OCI-LY7 (cell line): ENCODE measurements around the gene SMPD2. TPM values are rescaled to one million over a fixed set of nuclear protein-coding genes. Genes with fewer than 3 reads are reported as not detected.
A peak's percentile ranks its signal among the peaks of the same experiment; 100 is the strongest.

Source experiments
- BruUV-seq: library from RNA; stranded (reverse); fragments of 400-500 nt; replicated peaks from 2 replicates; lab custom pipeline; 2021; lab: Mats Ljungman, UMichigan
- CTCF ChIA-PET: fragments of 300-600 bp; sonication (Branson Sonifier 250); formaldehyde crosslinking; loops from one replicate; lab custom pipeline; 2022; ENCODE audit warnings: antibody characterized with exemption; ENCODE audit not compliant: unreplicated experiment; lab: Charles Lee
- POLR2A ChIA-PET: fragments of 300-600 bp; sonication (Branson Sonifier 250); formaldehyde crosslinking; loops from one replicate; lab custom pipeline; 2022; ENCODE audit warnings: antibody characterized with exemption; lab: Charles Lee
- DNase-seq: peaks from one replicate; pipeline ENCODE4 v3.0.0-alpha.2; 2015; ENCODE audit warnings: low spot score
- H2AFZ ChIP-seq: fragments of 200-600 bp; sonication (generic), shearing (Covaris generic); 2 replicates; pipeline ENCODE4 v1.6.1; 2014; ENCODE audit warnings: mild to moderate bottlenecking, antibody characterized with exemption, low read length, moderate library complexity
- H3K27ac ChIP-seq: fragments of 200-600 bp; sonication (generic); 2 replicates; pipeline ENCODE4 v1.5.1; 2014; ENCODE audit warnings: mixed run types, low read depth, mild to moderate bottlenecking, moderate library complexity, low read length, inconsistent platforms; ENCODE audit not compliant: poor library complexity, severe bottlenecking
- H3K36me3 ChIP-seq: fragments of 200-600 bp; sonication (generic); 2 replicates; pipeline ENCODE4 v1.6.1; 2014; ENCODE audit warnings: mild to moderate bottlenecking, antibody characterized with exemption, low read length, moderate library complexity, mixed read lengths; ENCODE audit not compliant: insufficient read depth
- H3K4me1 ChIP-seq: fragments of 200-600 bp; sonication (generic); 2 replicates; pipeline ENCODE4 v1.5.1; 2014; ENCODE audit warnings: mild to moderate bottlenecking, low read length; ENCODE audit not compliant: insufficient read depth, poor library complexity, severe bottlenecking
- H3K4me2 ChIP-seq: fragments of 200-600 bp; sonication (generic); 2 replicates; pipeline ENCODE4 v1.6.1; 2014; ENCODE audit warnings: mild to moderate bottlenecking, low read length
- H3K4me3 ChIP-seq: fragments of 200-600 bp; sonication (generic); 2 replicates; pipeline ENCODE4 v1.5.1; 2014; ENCODE audit warnings: mild to moderate bottlenecking, low read depth, low read length; ENCODE audit not compliant: poor library complexity, severe bottlenecking
- H3K79me2 ChIP-seq: fragments of 200-600 bp; sonication (generic); 2 replicates; pipeline ENCODE4 v1.6.1; 2016; ENCODE audit warnings: low read depth, mild to moderate bottlenecking, low read length, moderate library complexity, mixed read lengths; ENCODE audit not compliant: insufficient read depth
- H3K9me2 ChIP-seq: fragments of 200-600 bp; sonication (generic); 2 replicates; pipeline ENCODE4 v1.6.1; 2016; ENCODE audit warnings: mild to moderate bottlenecking, low read length, mixed read lengths; ENCODE audit not compliant: insufficient read depth
- H3K9me3 ChIP-seq: fragments of 200-600 bp; sonication (generic); 2 replicates; pipeline ENCODE4 v1.6.1; 2014; ENCODE audit warnings: mild to moderate bottlenecking, mixed run types, low read length, mixed read lengths
- H4K20me1 ChIP-seq: fragments of 200-600 bp; sonication (generic); 2 replicates; pipeline ENCODE4 v1.6.1; 2014; ENCODE audit warnings: mild to moderate bottlenecking, antibody characterized with exemption, low read length, moderate library complexity, mixed read lengths; ENCODE audit not compliant: insufficient read depth
- EZH2phosphoT487 ChIP-seq: fragments of 200-600 bp; sonication (generic); IDR thresholded peaks from 2 replicates; pipeline ENCODE4 v1.6.1; 2018; ENCODE audit warnings: low read depth, borderline replicate concordance, mild to moderate bottlenecking, mixed run types, antibody characterized with exemption, low read length, moderate library complexity, mixed read lengths
- intact Hi-C: fragments of 100-400 bp; cut with micrococcal nuclease; formaldehyde crosslinking; loops from one replicate; pipeline ENCODE4 v1.10.0; 2022; ENCODE audit not compliant: unreplicated experiment
- total RNA-seq, 2 experiments: library from RNA; depleted of rRNA in 1 of 2; stranded (reverse); fragments of >200 nt in 1 of 2; shearing (Covaris generic) in 1 of 2; gene quantifications; 2 replicates each; pipeline ENCODE4 v1.2.3, GENCODE V29; 2014 to 2022
- TF ChIP-seq, protein P1 (sequence below): fragments of 200-600 bp; sonication (generic); conservative IDR thresholded peaks from 2 replicates; pipeline ENCODE4 v1.5.1; 2014; ENCODE audit warnings: mild to moderate bottlenecking, antibody characterized with exemption, low read length, moderate library complexity, mixed read lengths

SMPD2 gene
- total RNA-seq, 2 experiments from 2014 or later: 15.9 to 24.4 TPM

DNA sequence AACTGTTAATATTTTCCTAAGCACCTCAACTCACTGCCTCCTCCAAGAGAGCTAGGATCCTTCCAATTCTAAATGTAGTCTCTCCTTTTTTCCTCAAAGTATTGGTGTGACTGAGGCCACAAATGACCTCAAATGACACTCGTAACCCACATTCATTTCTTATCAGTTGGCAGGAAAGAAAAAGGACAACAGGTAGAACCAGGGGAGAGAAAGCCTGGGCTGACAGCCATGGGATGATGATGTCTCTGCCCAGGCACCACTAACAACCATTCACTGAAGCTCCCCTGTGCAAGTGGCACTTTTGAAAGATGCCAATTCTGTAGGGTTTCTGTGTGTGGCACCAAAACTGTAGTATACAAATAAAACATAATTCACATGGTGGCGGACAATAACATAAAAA, 35.1 kb downstream of the SMPD2 start:
- ChIA-PET CTCF (no interaction called here), POLR2A (interaction anchor here (1.4 to 1.5 kb wide), 2 partner anchors 12 to 15 kb away, joined by 3 to 8 read pairs; no protein-coding TSS in a partner anchor)
- Histone ChIP-seq H3K4me3 (no peak overlapping the region), H3K9me3 (no peaks in the 10 kb centered on the region), H2AFZ (no peak overlapping the region), H3K79me2 (peaks cover 74% of the 10 kb centered on the region), H4K20me1 (peaks cover 51% of the 10 kb centered on the region), H3K36me3 (peaks cover 98% of the 10 kb centered on the region), H3K4me2 (peak overlapping the region; percentile 9; the same call in 1 of the 2 replicates), H3K9me2 (no peaks in the 10 kb centered on the region), H3K27ac (no peak overlapping the region), H3K4me1 (peaks cover 66% of the 10 kb centered on the region)
- no peak for DNase-seq
- TF ChIP-seq EZH2phosphoT487: no peak
- TF ChIP-seq, protein P1, sequence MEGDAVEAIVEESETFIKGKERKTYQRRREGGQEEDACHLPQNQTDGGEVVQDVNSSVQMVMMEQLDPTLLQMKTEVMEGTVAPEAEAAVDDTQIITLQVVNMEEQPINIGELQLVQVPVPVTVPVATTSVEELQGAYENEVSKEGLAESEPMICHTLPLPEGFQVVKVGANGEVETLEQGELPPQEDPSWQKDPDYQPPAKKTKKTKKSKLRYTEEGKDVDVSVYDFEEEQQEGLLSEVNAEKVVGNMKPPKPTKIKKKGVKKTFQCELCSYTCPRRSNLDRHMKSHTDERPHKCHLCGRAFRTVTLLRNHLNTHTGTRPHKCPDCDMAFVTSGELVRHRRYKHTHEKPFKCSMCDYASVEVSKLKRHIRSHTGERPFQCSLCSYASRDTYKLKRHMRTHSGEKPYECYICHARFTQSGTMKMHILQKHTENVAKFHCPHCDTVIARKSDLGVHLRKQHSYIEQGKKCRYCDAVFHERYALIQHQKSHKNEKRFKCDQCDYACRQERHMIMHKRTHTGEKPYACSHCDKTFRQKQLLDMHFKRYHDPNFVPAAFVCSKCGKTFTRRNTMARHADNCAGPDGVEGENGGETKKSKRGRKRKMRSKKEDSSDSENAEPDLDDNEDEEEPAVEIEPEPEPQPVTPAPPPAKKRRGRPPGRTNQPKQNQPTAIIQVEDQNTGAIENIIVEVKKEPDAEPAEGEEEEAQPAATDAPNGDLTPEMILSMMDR: no peak
- BruUV-seq: no TSS peak
- intact Hi-C loops: no loop called here

DNA sequence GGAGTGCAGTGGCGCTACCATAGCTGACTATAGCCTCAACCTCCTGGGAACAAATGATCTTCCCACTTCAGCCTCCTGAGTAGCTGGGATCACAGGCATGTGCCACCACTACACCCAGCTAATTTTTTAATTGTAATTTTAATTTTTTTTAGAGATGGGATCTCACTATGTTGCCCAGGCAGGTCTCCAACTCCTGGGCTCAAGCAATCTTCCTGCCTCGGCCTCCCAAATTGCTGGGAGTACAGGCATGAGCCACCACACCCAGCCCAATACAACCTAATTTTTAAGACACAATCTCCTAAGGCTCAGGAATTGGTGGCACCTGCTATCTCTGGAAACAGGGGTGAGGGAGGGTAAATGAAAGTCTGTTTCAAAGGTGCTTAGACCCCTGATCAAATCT, 36.7 kb downstream of the SMPD2 start:
- Histone ChIP-seq H3K79me2 (peaks cover 89% of the 10 kb centered on the region), H3K4me2 (peak overlapping the region; percentile 70), H2AFZ (no peak overlapping the region), H3K9me2 (no peaks in the 10 kb centered on the region), H3K4me3 (peak overlapping the region; percentile 96), H3K9me3 (no peaks in the 10 kb centered on the region), H3K36me3 (peaks cover 98% of the 10 kb centered on the region), H3K27ac (no peak overlapping the region), H3K4me1 (peaks cover 79% of the 10 kb centered on the region), H4K20me1 (peaks cover 54% of the 10 kb centered on the region)
- TF ChIP-seq, protein P1: no peak
- TF ChIP-seq EZH2phosphoT487: no peak
- intact Hi-C loops: no loop called here
- ChIA-PET POLR2A (interaction anchor here (1.1 to 1.4 kb wide), 2 partner anchors 11 to 17 kb away, joined by 4 to 6 read pairs; no protein-coding TSS in a partner anchor), CTCF (no interaction called here)
- DNase-seq: no peak
- BruUV-seq: no TSS peak

DNA sequence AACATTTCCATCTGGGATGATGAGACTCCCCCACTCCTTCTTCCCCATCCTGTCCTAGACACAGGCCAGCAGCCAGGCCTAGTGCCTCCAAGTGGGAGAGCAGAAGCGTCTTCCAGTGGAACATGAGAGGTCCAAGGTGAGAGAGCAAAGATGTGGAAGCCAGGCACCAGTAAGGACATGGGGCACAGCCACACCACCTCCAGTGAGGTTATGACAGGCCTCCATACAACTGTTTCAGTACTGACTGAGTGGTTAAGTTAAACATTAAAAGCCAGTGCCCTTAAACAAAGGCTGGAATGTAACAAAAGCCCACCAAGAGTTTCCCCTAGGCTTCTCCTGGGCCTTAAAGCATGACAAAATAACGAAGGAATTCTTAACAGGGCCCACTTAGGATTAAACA, 37.2 kb downstream of the SMPD2 start:
- ChIA-PET POLR2A (interaction anchor here (1.4 to 1.5 kb wide), 2 partner anchors 14 to 18 kb away, joined by 8 to 11 read pairs; no protein-coding TSS in a partner anchor), CTCF (interaction anchor here (1.1 kb wide), 1 partner anchor 15 kb away, joined by 3 read pairs; no protein-coding TSS in a partner anchor)
- no peak for DNase-seq
- peaks cover 74% of the 10 kb centered on the region for H3K4me1 ChIP-seq
- no peak for TF ChIP-seq EZH2phosphoT487
- TF ChIP-seq, protein P1: no peak
- intact Hi-C loops: no loop called here
- no peaks in the 10 kb centered on the region for H3K9me3 ChIP-seq
- H4K20me1 ChIP-seq: peaks cover 52% of the 10 kb centered on the region
- H3K4me3 ChIP-seq: peak overlapping the region; percentile 96
- peaks cover 92% of the 10 kb centered on the region for H3K79me2 ChIP-seq
- H3K4me2 ChIP-seq: peak overlapping the region; percentile 70
- H3K27ac ChIP-seq: no peak overlapping the region
- H3K9me2 ChIP-seq: no peaks in the 10 kb centered on the region
- H3K36me3 ChIP-seq: peaks cover 93% of the 10 kb centered on the region
- BruUV-seq: no TSS peak
- H2AFZ ChIP-seq: no peak overlapping the region
